IMR-90 (cell line): ENCODE measurements around the gene ZNF423. TPM values are rescaled to one million over a fixed set of nuclear protein-coding genes. Genes with fewer than 3 reads are reported as not detected.

Source experiments
- ATAC-seq: fragments of 200-7000 bp; cut with Tn5 transposase; 2 replicates; pipeline ENCODE4 v1.9.1; 2020; ENCODE audit warnings: low read depth, mild to moderate bottlenecking, moderate library complexity
- BruUV-seq: library from RNA; stranded (reverse); fragments of 400-500 nt; replicated peaks from 2 replicates; lab custom pipeline; 2021; lab: Mats Ljungman, UMichigan
- CTCF ChIA-PET: fragments of 300-600 bp; formaldehyde crosslinking; extraction: SDS; loops from one replicate; lab custom pipeline; 2021; ENCODE audit warnings: antibody characterized with exemption; lab: Yijun Ruan, JAX
- POLR2A ChIA-PET: fragments of 300-600 bp; sonication (Branson Sonifier 250); formaldehyde crosslinking; loops from one replicate; lab custom pipeline; 2022; ENCODE audit warnings: antibody characterized with exemption; ENCODE audit not compliant: unreplicated experiment; lab: Charles Lee
- DNase-seq: peaks from one replicate; pipeline ENCODE4 v3.0.0; 2013
- H2AFZ ChIP-seq: replicated peaks from 2 replicates; pipeline ENCODE3; 2013; ENCODE audit warnings: low read length, mild to moderate bottlenecking; ENCODE audit not compliant: poor library complexity
- H2AK5ac ChIP-seq: 2 replicates; pipeline ENCODE4 v1.6.1; 2013; ENCODE audit warnings: low read depth, low read length, inconsistent platforms
- H2AK9ac ChIP-seq: replicated peaks from 2 replicates; pipeline ENCODE3; 2013; ENCODE audit warnings: mild to moderate bottlenecking, low read depth, low read length, moderate library complexity; ENCODE audit not compliant: poor library complexity
- H2BK120ac ChIP-seq: 2 replicates; pipeline ENCODE4 v1.6.1; 2013; ENCODE audit warnings: low read depth, low read length, inconsistent platforms
- H2BK15ac ChIP-seq: 3 replicates; pipeline ENCODE4 v1.6.1; 2013; ENCODE audit warnings: low read depth, low read length, inconsistent platforms
- H2BK20ac ChIP-seq: 2 replicates; pipeline ENCODE4 v1.6.1; 2013; ENCODE audit warnings: low read depth, mild to moderate bottlenecking, inconsistent platforms, low read length, moderate library complexity
- H2BK5ac ChIP-seq: 2 replicates; pipeline ENCODE4 v1.6.1; 2013; ENCODE audit warnings: mild to moderate bottlenecking, low read depth, low read length, inconsistent platforms; ENCODE audit not compliant: poor library complexity, severe bottlenecking
- H3K14ac ChIP-seq: replicated peaks from 2 replicates; pipeline ENCODE4 v1.6.1; 2013; ENCODE audit warnings: low read depth, low read length, inconsistent platforms
- H3K18ac ChIP-seq: 2 replicates; pipeline ENCODE4 v1.6.1; 2013; ENCODE audit warnings: low read depth, low read length, control low read depth
- H3K23ac ChIP-seq: 2 replicates; pipeline ENCODE4 v1.6.1; 2013; ENCODE audit warnings: low read depth, low read length, inconsistent platforms
- H3K27ac ChIP-seq: 2 replicates; pipeline ENCODE4 v1.5.1; 2013; ENCODE audit warnings: mild to moderate bottlenecking, control low read depth, low read length; ENCODE audit not compliant: insufficient read depth
- H3K27me3 ChIP-seq: 2 replicates; pipeline ENCODE4 v1.6.1; 2013; ENCODE audit warnings: low read length; ENCODE audit not compliant: control insufficient read depth, insufficient read depth
- H3K36me3 ChIP-seq: 2 replicates; pipeline ENCODE4 v1.6.1; 2013; ENCODE audit warnings: low read length, mixed read lengths; ENCODE audit not compliant: control insufficient read depth, insufficient read depth
- H3K4ac ChIP-seq: 2 replicates; pipeline ENCODE4 v1.6.1; 2013; ENCODE audit warnings: low read depth, low read length, inconsistent platforms
- H3K4me1 ChIP-seq: 2 replicates; pipeline ENCODE4 v1.6.1; 2013; ENCODE audit warnings: low read length, mixed read lengths; ENCODE audit not compliant: control insufficient read depth, insufficient read depth
- H3K4me2 ChIP-seq: 2 replicates; pipeline ENCODE4 v1.6.1; 2013; ENCODE audit warnings: low read depth, mild to moderate bottlenecking, control low read depth, low read length, moderate library complexity
- H3K4me3 ChIP-seq: 2 replicates; pipeline ENCODE4 v1.5.1; 2013; ENCODE audit warnings: low read depth, mild to moderate bottlenecking, control low read depth, low read length, moderate library complexity; ENCODE audit not compliant: insufficient read depth
- H3K56ac ChIP-seq: 2 replicates; pipeline ENCODE4 v1.6.1; 2013; ENCODE audit warnings: low read length, inconsistent platforms; ENCODE audit not compliant: insufficient read depth; ENCODE audit errors: extremely low read depth
- H3K79me1 ChIP-seq, 2 experiments: 2 replicates each; pipeline ENCODE4 v1.6.1; 2013; ENCODE audit warnings: low read length in 2 of 2, inconsistent platforms in 1 of 2, low read depth in 1 of 2
- H3K9ac ChIP-seq: 2 replicates; pipeline ENCODE4 v1.6.1; 2013; ENCODE audit warnings: low read depth, low read length, control low read depth
- H3K9me1 ChIP-seq: 2 replicates; pipeline ENCODE4 v1.6.1; 2013; ENCODE audit warnings: low read length, inconsistent platforms; ENCODE audit not compliant: insufficient read depth
- H3K9me3 ChIP-seq: 2 replicates; pipeline ENCODE4 v1.6.1; 2013; ENCODE audit warnings: low read length; ENCODE audit not compliant: control insufficient read depth, insufficient read depth
- H4K20me1 ChIP-seq: 2 replicates; pipeline ENCODE4 v1.6.1; 2013; ENCODE audit warnings: low read length, inconsistent platforms; ENCODE audit not compliant: insufficient read depth
- H4K5ac ChIP-seq: 2 replicates; pipeline ENCODE4 v1.6.1; 2013; ENCODE audit warnings: mild to moderate bottlenecking, low read depth, low read length, control low read depth
- H4K8ac ChIP-seq, 2 experiments: 2 replicates each; pipeline ENCODE4 v1.6.1; 2013; ENCODE audit warnings: low read depth in 2 of 2, low read length in 2 of 2, control low read depth in 1 of 2, inconsistent platforms in 1 of 2
- H4K91ac ChIP-seq: 2 replicates; pipeline ENCODE4 v1.6.1; 2013; ENCODE audit warnings: low read depth, low read length, inconsistent platforms; ENCODE audit not compliant: insufficient read depth
- CEBPB ChIP-seq: IDR thresholded peaks from 2 replicates; pipeline ENCODE4 v1.6.1; 2012; ENCODE audit warnings: low read depth, low read length, improper control_type of control experiment
- MXI1 ChIP-seq: IDR thresholded peaks from 2 replicates; pipeline ENCODE4 v1.6.1; 2012; ENCODE audit warnings: low read depth, mild to moderate bottlenecking, low read length, moderate library complexity, borderline replicate concordance
- WGBS, 2 experiments: methylation state at CpG; one replicate each; pipeline versions ENCODE4 v1.1.5 to v1.1.7; 2013; ENCODE audit warnings: missing lambda C conversion rate in 2 of 2; ENCODE audit not compliant: insufficient read length in 1 of 2; ENCODE audit errors: extremely low coverage in 2 of 2; 5-methylcytosine and 5-hydroxymethylcytosine counted together
- dilution Hi-C: fragments of 300-500 bp; cut with HindIII; formaldehyde crosslinking; loops from one replicate; pipeline ENCODE4 v1.14.3; 2018; ENCODE audit warnings: low sequenced_read_pairs; ENCODE audit not compliant: unreplicated experiment
- in situ Hi-C: fragments of 300-500 bp; cut with MboI; formaldehyde crosslinking; loops from 3 replicates; pipeline ENCODE4 v1.14.3; 2019; ENCODE audit warnings: low sequenced_read_pairs, inconsistent platforms, mixed read lengths
- intact Hi-C: fragments of 100-400 bp; cut with micrococcal nuclease; formaldehyde crosslinking; loops from 2 replicates; pipeline ENCODE4 v1.10.0; 2022
- polyA plus RNA-seq, 3 experiments: library from polyadenylated mRNA; depleted of rRNA; stranded (reverse); fragments of >200 nt; gene quantifications; 2 replicates each; pipeline ENCODE4 v1.2.3, GENCODE V29; 2012; ENCODE audit warnings: low replicate concordance in 1 of 3
- total RNA-seq: library from RNA; depleted of rRNA; stranded (reverse); fragments of >200 nt; gene quantifications from 2 replicates; pipeline ENCODE4 v1.2.3, GENCODE V29; 2012
- TF ChIP-seq, protein P1 (sequence below): fragments of 150-350 bp; IDR thresholded peaks from 2 replicates; pipeline ENCODE4 v1.6.1; 2017; ENCODE audit warnings: mild to moderate bottlenecking, antibody characterized with exemption, low read length, low read depth

Gene ZNF423
- total and polyA plus RNA-seq, 2 of the 4 experiments (the other 2 are of a cell fraction): under 0.01 to 0.10 TPM

DNA sequence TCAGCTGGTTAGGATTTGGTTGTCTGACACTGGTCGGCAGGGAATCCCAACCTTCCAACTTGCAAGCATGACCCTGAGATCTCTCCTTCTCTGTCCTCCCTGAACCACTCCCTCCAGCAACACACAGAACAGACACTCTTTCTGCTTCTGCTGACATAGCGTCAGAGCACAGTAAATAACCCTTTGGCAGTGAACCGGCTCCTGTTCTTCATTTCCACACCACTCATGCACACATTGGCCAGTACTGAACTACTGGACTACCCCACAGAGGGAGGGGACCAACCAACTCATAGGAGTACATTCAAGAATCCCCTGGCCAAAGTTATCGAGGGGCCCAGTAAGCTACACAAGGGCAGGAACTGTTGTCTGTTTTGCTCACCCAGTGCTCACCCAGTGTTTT, 138.2 kb downstream of the ZNF423 start:
- Histone ChIP-seq H3K4ac (no peak overlapping the region), H3K27me3 (no peaks in the 10 kb centered on the region; the same call in 1 of the 2 replicates), H4K5ac (no peak overlapping the region), H3K23ac (no peak overlapping the region), H2BK120ac (no peak overlapping the region), H2BK5ac (no peak overlapping the region), H4K20me1 (no peaks in the 10 kb centered on the region), H3K9ac (no peak overlapping the region), H3K56ac (no peak overlapping the region), H3K4me1 (no peaks in the 10 kb centered on the region), H3K36me3 (no peaks in the 10 kb centered on the region), H3K18ac (no peak overlapping the region), H3K9me1 (no peaks in the 10 kb centered on the region), H4K91ac (no peak overlapping the region), H3K27ac (no peak overlapping the region), H2BK15ac (no peak overlapping the region), H3K9me3 (no peaks in the 10 kb centered on the region), H4K8ac (no peak overlapping the region), H2BK20ac (no peak overlapping the region), H3K4me2 (no peak overlapping the region), H3K79me1 (no peaks in the 10 kb centered on the region), H3K14ac (no peak overlapping the region), H2AK9ac (no peak overlapping the region), H2AFZ (no peak overlapping the region), H3K4me3 (no peak overlapping the region), H2AK5ac (no peak overlapping the region)
- DNase-seq (no peak), ATAC-seq (no peak)
- 63% methylated on average over 2 of the region's 4 CpGs; no CpG with 5 or more reads in 1 of the 2 experiments for WGBS, 2 experiments
- in situ Hi-C loops: no loop called here
- no TSS peak for BruUV-seq
- intact Hi-C loops: no loop called here
- dilution Hi-C loops: no loop called here
- ChIA-PET POLR2A (no interaction called here), CTCF (no interaction called here)
- TF ChIP-seq CEBPB (no peak), MXI1 (no peak)
- TF ChIP-seq, protein P1, sequence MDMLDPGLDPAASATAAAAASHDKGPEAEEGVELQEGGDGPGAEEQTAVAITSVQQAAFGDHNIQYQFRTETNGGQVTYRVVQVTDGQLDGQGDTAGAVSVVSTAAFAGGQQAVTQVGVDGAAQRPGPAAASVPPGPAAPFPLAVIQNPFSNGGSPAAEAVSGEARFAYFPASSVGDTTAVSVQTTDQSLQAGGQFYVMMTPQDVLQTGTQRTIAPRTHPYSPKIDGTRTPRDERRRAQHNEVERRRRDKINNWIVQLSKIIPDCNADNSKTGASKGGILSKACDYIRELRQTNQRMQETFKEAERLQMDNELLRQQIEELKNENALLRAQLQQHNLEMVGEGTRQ: no peak
